Stimulated activated memory B cell treated with anti-CD40 and anti-IgM and Interleukin-4, amounts not matched to agents 10 μg/mL and 1 μg/mL and 100 μg/mL, for 72 hours (primary cell): Measurements from ENCODE around the gene DPYSL3.

Source experiments
- ATAC-seq: fragments of 150-1000 bp; cut with Tn5 transposase; 2 replicates; pipeline ENCODE4 v1.10.0; 2021
- H3K27ac Mint-ChIP-seq: one replicate; pipeline ENCODE4 v1.8.0; 2022; ENCODE audit warnings: mild to moderate bottlenecking, mixed read lengths
- H3K27me3 Mint-ChIP-seq: one replicate; pipeline ENCODE4 v1.8.0; 2022; ENCODE audit warnings: mixed read lengths
- H3K36me3 Mint-ChIP-seq: one replicate; pipeline ENCODE4 v1.8.0; 2022; ENCODE audit warnings: mixed read lengths
- H3K4me1 Mint-ChIP-seq: one replicate; pipeline ENCODE4 v1.8.0; 2022; ENCODE audit warnings: mixed read lengths
- H3K4me3 Mint-ChIP-seq: one replicate; pipeline ENCODE4 v1.8.0; 2022; ENCODE audit warnings: mild to moderate bottlenecking, moderate library complexity, mixed read lengths
- H3K9me3 Mint-ChIP-seq: one replicate; pipeline ENCODE4 v1.8.0; 2022; ENCODE audit warnings: mixed read lengths

The DPYSL3 gene

GRCh38 chr5:147413266-147413665 lies 96.6 kb downstream of the DPYSL3 start:
- Mint-ChIP-seq H3K9me3 (no peaks in the 10 kb centered on the region), H3K27ac (no peak overlapping the region), H3K27me3 (no peaks in the 10 kb centered on the region), H3K4me1 (no peaks in the 10 kb centered on the region), H3K4me3 (no peak overlapping the region), H3K36me3 (no peaks in the 10 kb centered on the region)
- ATAC-seq, result no peak

- ATAC-seq, result no peak
- no peak overlapping the region for H3K27ac Mint-ChIP-seq
- H3K36me3 Mint-ChIP-seq, result no peaks in the 10 kb centered on the region
- H3K9me3 Mint-ChIP-seq, result no peaks in the 10 kb centered on the region
- no peaks in the 10 kb centered on the region for H3K27me3 Mint-ChIP-seq
- no peaks in the 10 kb centered on the region for H3K4me1 Mint-ChIP-seq
- no peak overlapping the region for H3K4me3 Mint-ChIP-seq
Measured at GRCh38 chr5:147412561-147412960, 97.3 kb downstream of the DPYSL3 start.

- ATAC-seq, result no peak
- Mint-ChIP-seq H3K9me3 (no peaks in the 10 kb centered on the region), H3K36me3 (no peaks in the 10 kb centered on the region), H3K27ac (no peak overlapping the region), H3K27me3 (no peaks in the 10 kb centered on the region), H3K4me3 (no peak overlapping the region), H3K4me1 (no peaks in the 10 kb centered on the region)
Measured at GRCh38 chr5:147411359-147412319, 98.2 kb downstream of the DPYSL3 start.

GRCh38 chr5:147410496-147411358 lies 99.1 kb downstream of the DPYSL3 start:
- Mint-ChIP-seq H3K27ac (no peak overlapping the region), H3K27me3 (no peaks in the 10 kb centered on the region), H3K9me3 (no peaks in the 10 kb centered on the region), H3K4me1 (no peaks in the 10 kb centered on the region), H3K36me3 (no peaks in the 10 kb centered on the region), H3K4me3 (no peak overlapping the region)
- ATAC-seq, result no peak

GRCh38 chr5:147408980-147409379 lies 100.9 kb downstream of the DPYSL3 start:
- ATAC-seq, result no peak
- no peaks in the 10 kb centered on the region for H3K4me1 Mint-ChIP-seq
- H3K4me3 Mint-ChIP-seq, result no peak overlapping the region
- H3K27me3 Mint-ChIP-seq, result no peaks in the 10 kb centered on the region
- H3K36me3 Mint-ChIP-seq, result no peaks in the 10 kb centered on the region
- no peaks in the 10 kb centered on the region for H3K9me3 Mint-ChIP-seq
- H3K27ac Mint-ChIP-seq, result no peak overlapping the region

- Mint-ChIP-seq H3K36me3 (no peaks in the 10 kb centered on the region), H3K27me3 (no peaks in the 10 kb centered on the region), H3K27ac (no peak overlapping the region), H3K9me3 (no peaks in the 10 kb centered on the region), H3K4me1 (no peaks in the 10 kb centered on the region), H3K4me3 (no peak overlapping the region)
- ATAC-seq, result no peak
Measured at GRCh38 chr5:147407094-147407681, 102.7 kb downstream of the DPYSL3 start.

- Mint-ChIP-seq H3K27ac (no peak overlapping the region), H3K9me3 (no peaks in the 10 kb centered on the region), H3K27me3 (no peaks in the 10 kb centered on the region), H3K4me1 (no peaks in the 10 kb centered on the region), H3K36me3 (no peaks in the 10 kb centered on the region), H3K4me3 (no peak overlapping the region)
- ATAC-seq, result no peak
Measured at GRCh38 chr5:147406636-147407035, 103.2 kb downstream of the DPYSL3 start.

GRCh38 chr5:147404706-147405105 lies 105.2 kb downstream of the DPYSL3 start:
- Mint-ChIP-seq H3K36me3 (no peaks in the 10 kb centered on the region), H3K27ac (no peak overlapping the region), H3K4me3 (no peak overlapping the region), H3K4me1 (no peaks in the 10 kb centered on the region), H3K27me3 (no peaks in the 10 kb centered on the region), H3K9me3 (no peaks in the 10 kb centered on the region)
- ATAC-seq, result no peak

GRCh38 chr5:147403651-147404640 lies 105.9 kb downstream of the DPYSL3 start:
- no peaks in the 10 kb centered on the region for H3K9me3 Mint-ChIP-seq
- peak; percentile 40 for ATAC-seq
- H3K27ac Mint-ChIP-seq, result no peak overlapping the region
- no peaks in the 10 kb centered on the region for H3K4me1 Mint-ChIP-seq
- no peaks in the 10 kb centered on the region for H3K36me3 Mint-ChIP-seq
- no peaks in the 10 kb centered on the region for H3K27me3 Mint-ChIP-seq
- H3K4me3 Mint-ChIP-seq, result no peak overlapping the region

GRCh38 chr5:147400881-147401280 lies 109.0 kb downstream of the DPYSL3 start:
- no peak for ATAC-seq
- no peaks in the 10 kb centered on the region for H3K4me1 Mint-ChIP-seq
- H3K27me3 Mint-ChIP-seq, result no peaks in the 10 kb centered on the region
- H3K27ac Mint-ChIP-seq, result no peak overlapping the region
- no peak overlapping the region for H3K4me3 Mint-ChIP-seq
- peaks cover under 1% of the 10 kb centered on the region for H3K9me3 Mint-ChIP-seq
- no peaks in the 10 kb centered on the region for H3K36me3 Mint-ChIP-seq

GRCh38 chr5:147400126-147400809 lies 109.6 kb downstream of the DPYSL3 start:
- Mint-ChIP-seq H3K36me3 (no peaks in the 10 kb centered on the region), H3K27me3 (no peaks in the 10 kb centered on the region), H3K4me1 (no peaks in the 10 kb centered on the region), H3K4me3 (no peak overlapping the region), H3K27ac (no peak overlapping the region), H3K9me3 (peaks cover 3% of the 10 kb centered on the region)
- no peak for ATAC-seq

- Mint-ChIP-seq H3K4me3 (no peak overlapping the region), H3K4me1 (no peaks in the 10 kb centered on the region), H3K27me3 (no peaks in the 10 kb centered on the region), H3K9me3 (peaks cover 3% of the 10 kb centered on the region), H3K27ac (no peak overlapping the region), H3K36me3 (no peaks in the 10 kb centered on the region)
- no peak for ATAC-seq
Measured at GRCh38 chr5:147398860-147399259, 111.0 kb downstream of the DPYSL3 start.

- Mint-ChIP-seq H3K27me3 (no peaks in the 10 kb centered on the region), H3K4me3 (no peak overlapping the region), H3K9me3 (peaks cover 6% of the 10 kb centered on the region), H3K36me3 (no peaks in the 10 kb centered on the region), H3K4me1 (no peaks in the 10 kb centered on the region), H3K27ac (no peak overlapping the region)
- ATAC-seq, result no peak
Measured at GRCh38 chr5:147397616-147398015, 112.3 kb downstream of the DPYSL3 start.
